Kidney (tissue), 14 donors: ENCODE data around the gene CIART. TPM values are rescaled to one million over a fixed set of nuclear protein-coding genes. Genes with fewer than 3 reads are reported as not detected.
"Not testable (repeated sequence)": the region's sequence is repeated elsewhere in the genome, so short reads cannot be mapped to it uniquely, and the experiment has no call there.

ENCODE experiments used
- DNase-seq, 5 donors: peaks; one replicate each; pipeline ENCODE4 v3.0.0-alpha.2; 2013 to 2020
- FAIRE-seq: peaks from 2 replicates; lab custom pipeline; 2012; peaks lifted over from hg19 to GRCh38; lab: Jason Lieb, UNC
- H3K27ac ChIP-seq, 2 donors: one replicate each; pipeline ENCODE4 v1.7.0; 2013; ENCODE audit warnings: low read depth in 2 of 2, low read length in 2 of 2, inconsistent platforms in 1 of 2
- H3K27me3 ChIP-seq: one replicate; pipeline ENCODE4 v1.7.1; 2013; ENCODE audit warnings: low read length, inconsistent platforms; ENCODE audit not compliant: control insufficient read depth, insufficient read depth
- H3K36me3 ChIP-seq, 3 donors: one replicate each; pipeline versions ENCODE4 v1.7.0 to v1.7.1; 2013; ENCODE audit warnings: low read length in 3 of 3, control low read depth in 1 of 3, inconsistent platforms in 1 of 3; ENCODE audit not compliant: insufficient read depth in 3 of 3, control insufficient read depth in 2 of 3
- H3K4me1 ChIP-seq, 3 donors: one replicate each; pipeline versions ENCODE4 v1.7.0 to v1.7.1; 2013; ENCODE audit warnings: low read length in 3 of 3, inconsistent platforms in 1 of 3, low read depth in 1 of 3; ENCODE audit not compliant: control insufficient read depth in 2 of 3, insufficient read depth in 2 of 3
- H3K4me3 ChIP-seq, 3 donors: one replicate each; pipeline versions ENCODE4 v1.7.0 to v1.8.1; 2013; ENCODE audit warnings: low read length in 3 of 3, control low read depth in 1 of 3, inconsistent platforms in 1 of 3
- H3K9ac ChIP-seq, 3 donors: one replicate each; pipeline versions ENCODE4 v1.7.0 to v1.7.1; 2013; ENCODE audit warnings: low read length in 3 of 3, control low read depth in 1 of 3, inconsistent platforms in 1 of 3
- H3K9me3 ChIP-seq, 3 donors: one replicate each; pipeline versions ENCODE4 v1.7.0 to v1.7.1; 2013; ENCODE audit warnings: low read length in 3 of 3, control low read depth in 1 of 3, inconsistent platforms in 1 of 3; ENCODE audit not compliant: control insufficient read depth in 2 of 3, insufficient read depth in 1 of 3
- intact Hi-C: fragments of 100-400 bp; cut with DNase I; formaldehyde crosslinking; loops from one replicate; pipeline ENCODE4 v1.11.1; 2022
- polyA plus RNA-seq: library from polyadenylated mRNA; stranded (reverse); fragments of 350-450 nt; fragmentation: Illumina TruSeq; extraction: RNeasy Lipid Tissue Mini Kit (QIAGEN cat#74804); gene quantifications from one replicate; pipeline ENCODE4 v1.2.3, GENCODE V29; 2014; ENCODE audit warnings: low read depth, low replicate concordance; ENCODE audit not compliant: insufficient read depth
- total RNA-seq: library from RNA; stranded (reverse); fragmentation: NEBNext Ultra II Directional; extraction: Animal tissue kit (Norgen Biotek cat#: 25700); gene quantifications from one replicate; pipeline ENCODE4 v1.2.1, GENCODE V29; 2021
- TF ChIP-seq, protein P1 (sequence below): IDR thresholded peaks from 3 replicates; pipeline ENCODE4 v1.5.1; 2012; ENCODE audit warnings: mild to moderate bottlenecking, moderate library complexity, borderline replicate concordance; ENCODE audit not compliant: insufficient read depth; ENCODE audit errors: extremely low read depth
- donor health status: control.
- donor health status: control.
- donor health status: control.
- donor health status: control.
- donor health status: control.
- donor health status: DM: yes; HTN: yes; CAD: no.
- donor health status: Normal renal cell carcinoma (clear cell type).

Gene CIART
- total and polyA plus RNA-seq, 2 donors from 2014 or later = 8.8 to 9.1 TPM

- TF ChIP-seq, protein P1, sequence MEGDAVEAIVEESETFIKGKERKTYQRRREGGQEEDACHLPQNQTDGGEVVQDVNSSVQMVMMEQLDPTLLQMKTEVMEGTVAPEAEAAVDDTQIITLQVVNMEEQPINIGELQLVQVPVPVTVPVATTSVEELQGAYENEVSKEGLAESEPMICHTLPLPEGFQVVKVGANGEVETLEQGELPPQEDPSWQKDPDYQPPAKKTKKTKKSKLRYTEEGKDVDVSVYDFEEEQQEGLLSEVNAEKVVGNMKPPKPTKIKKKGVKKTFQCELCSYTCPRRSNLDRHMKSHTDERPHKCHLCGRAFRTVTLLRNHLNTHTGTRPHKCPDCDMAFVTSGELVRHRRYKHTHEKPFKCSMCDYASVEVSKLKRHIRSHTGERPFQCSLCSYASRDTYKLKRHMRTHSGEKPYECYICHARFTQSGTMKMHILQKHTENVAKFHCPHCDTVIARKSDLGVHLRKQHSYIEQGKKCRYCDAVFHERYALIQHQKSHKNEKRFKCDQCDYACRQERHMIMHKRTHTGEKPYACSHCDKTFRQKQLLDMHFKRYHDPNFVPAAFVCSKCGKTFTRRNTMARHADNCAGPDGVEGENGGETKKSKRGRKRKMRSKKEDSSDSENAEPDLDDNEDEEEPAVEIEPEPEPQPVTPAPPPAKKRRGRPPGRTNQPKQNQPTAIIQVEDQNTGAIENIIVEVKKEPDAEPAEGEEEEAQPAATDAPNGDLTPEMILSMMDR = no peak
- DNase-seq (peak; percentile 97 to 100 (median 99)), FAIRE-seq (peak; percentile 99)
- intact Hi-C loops = no loop called here
- H3K27ac ChIP-seq = peak within 1 kb of the TSS; percentile 93 to 94
- peak within 1 kb of the TSS; percentile 72 to 97 (median 97) for H3K9ac ChIP-seq
- peaks cover 0 to 3% (median 0%) of the 10 kb centered on the region in 3 donors for H3K4me1 ChIP-seq
- H3K27me3 ChIP-seq = no peaks in the 10 kb centered on the region
- peak within 1 kb of the TSS; percentile 80 to 98 (median 92) for H3K4me3 ChIP-seq
- H3K36me3 ChIP-seq = no peaks in the 10 kb centered on the region
- no peaks in the 10 kb centered on the region for H3K9me3 ChIP-seq
These were observed 46.3 kb upstream of the CIART start, which contains the start of gene ANP32E for GRCh38 chr1:150235852-150236613. ANP32E (minus strand) TSS chr1:150236112; CDS start chr1:150235786, 326 bp downstream.

GRCh38 chr1:150236614-150237100, 45.7 kb upstream of the CIART start:
- H3K27ac ChIP-seq = no peak overlapping the region
- no peak for FAIRE-seq
- TF ChIP-seq, protein P1 = no peak

GRCh38 chr1:150237176-150237575, 45.2 kb upstream of the CIART start:
- H3K9me3 ChIP-seq, H3K27me3 ChIP-seq, intact Hi-C loops, H3K9ac ChIP-seq, H3K36me3 ChIP-seq, FAIRE-seq, H3K27ac ChIP-seq, H3K4me1 ChIP-seq, H3K4me3 ChIP-seq, DNase-seq: not testable (repeated sequence)

More at GRCh38 chr1:150236614-150237100, 45.7 kb upstream of the CIART start:
- H3K9ac ChIP-seq = peak overlapping the region in 2 of 3 donors; percentile 85 to 97
- H3K36me3 ChIP-seq = no peaks in the 10 kb centered on the region
- H3K4me1 ChIP-seq = peaks cover 0 to 3% (median 0%) of the 10 kb centered on the region in 3 donors
- no peak for DNase-seq
- no peaks in the 10 kb centered on the region for H3K9me3 ChIP-seq
- H3K4me3 ChIP-seq = peak overlapping the region; percentile 80 to 98 (median 92)
- intact Hi-C loops = no loop called here
- no peaks in the 10 kb centered on the region for H3K27me3 ChIP-seq

- FAIRE-seq = no peak
- no peak overlapping the region for H3K27ac ChIP-seq
- H3K27me3 ChIP-seq = no peaks in the 10 kb centered on the region
- intact Hi-C loops = no loop called here
- H3K4me3 ChIP-seq = no peak overlapping the region
- TF ChIP-seq, protein P1 = no peak
- peaks cover 0 to 3% (median 0%) of the 10 kb centered on the region in 3 donors for H3K4me1 ChIP-seq
- no peaks in the 10 kb centered on the region for H3K36me3 ChIP-seq
- no peak overlapping the region for H3K9ac ChIP-seq
- H3K9me3 ChIP-seq = no peaks in the 10 kb centered on the region
- DNase-seq = peak in 1 of 5 donors; percentile 48
These were observed 44.6 kb upstream of the CIART start for GRCh38 chr1:150237746-150238145.
